K562 (cell line): ENCODE measurements around the gene LDLRAD3. TPM values are rescaled to one million over a fixed set of nuclear protein-coding genes. Genes with fewer than 3 reads are reported as not detected.

Experiments used
- ATAC-seq: fragments of 200-7000 bp; cut with Tn5 transposase; 3 replicates; pipeline ENCODE4 v1.9.1; 2020; ENCODE audit warnings: moderate library complexity
- BruUV-seq: library from RNA; stranded (reverse); fragments of 400-500 nt; replicated peaks from 2 replicates; lab custom pipeline; 2021; lab: Mats Ljungman, UMichigan
- CTCF ChIA-PET: fragments of 300-600 bp; formaldehyde crosslinking; extraction: SDS; loops from one replicate; lab custom pipeline; 2021; ENCODE audit warnings: low intra/inter-chr PET ratio; lab: Yijun Ruan, JAX
- POLR2A ChIA-PET: fragments of 300-600, 350-650 bp; sonication (Branson Sonifier 250); formaldehyde crosslinking; extraction: SDS; loops from one replicate; lab custom pipeline; 2021; ENCODE audit warnings: antibody characterized with exemption, inconsistent platforms; lab: Yijun Ruan, JAX
- DNase-seq, 4 experiments: peaks; one replicate each; pipeline versions ENCODE4 v3.0.0 to v3.0.0-alpha.2; 2011 to 2018; ENCODE audit warnings: low spot score in 3 of 4, mixed read lengths in 3 of 4; ENCODE audit errors: extremely low read depth in 1 of 4
- FAIRE-seq: peaks from 2 replicates; lab custom pipeline; 2011; peaks lifted over from hg19 to GRCh38; lab: Jason Lieb, UNC
- H2AFZ ChIP-seq: 2 replicates; pipeline ENCODE4 v1.6.0; 2011; ENCODE audit warnings: low read depth, low read length, control low read depth, inconsistent platforms
- H3K27ac ChIP-seq: fragments of 200-600 bp; 3 replicates; pipeline ENCODE4 v1.8.0; 2011; ENCODE audit warnings: low read depth, mild to moderate bottlenecking, control low read depth, inconsistent platforms, low read length, moderate library complexity, mixed read lengths; ENCODE audit errors: extremely low read depth
- H3K27me3 ChIP-seq, 2 experiments: fragments of 300-600 bp in 1 of 2; 2 replicates in 1 of 2; 3 replicates in 1 of 2; pipeline versions ENCODE4 v1.6.0 to v1.8.0; 2011; ENCODE audit warnings: inconsistent platforms in 2 of 2, low read length in 2 of 2, mild to moderate bottlenecking in 1 of 2, mixed read lengths in 1 of 2, moderate library complexity in 1 of 2; ENCODE audit not compliant: control insufficient read depth in 2 of 2, insufficient read depth in 2 of 2
- H3K36me3 ChIP-seq: fragments of 300-600 bp; 3 replicates; pipeline ENCODE4 v1.8.0; 2011; ENCODE audit warnings: mild to moderate bottlenecking, low read length, inconsistent platforms; ENCODE audit not compliant: control insufficient read depth, insufficient read depth
- H3K4me1 ChIP-seq, 2 experiments: fragments of 200-600 bp in 1 of 2; replicated peaks in 1 of 2; 2 replicates in 1 of 2; 3 replicates in 1 of 2; pipeline versions ENCODE4 v1.5.1 to v1.8.0; 2011; ENCODE audit warnings: inconsistent platforms in 2 of 2, low read length in 2 of 2, mild to moderate bottlenecking in 1 of 2, mixed read lengths in 1 of 2, moderate library complexity in 1 of 2; ENCODE audit not compliant: control insufficient read depth in 2 of 2, insufficient read depth in 2 of 2
- H3K4me2 ChIP-seq: 2 replicates; pipeline ENCODE4 v1.6.1; 2011; ENCODE audit warnings: low read length, control low read depth, inconsistent platforms, mixed read lengths; ENCODE audit not compliant: insufficient read depth
- H3K4me3 ChIP-seq: fragments of 200-600 bp; sonication (generic), shearing (Covaris generic); 2 replicates; pipeline ENCODE4 v1.5.1; 2016; ENCODE audit warnings: control low read depth, inconsistent platforms
- H3K79me2 ChIP-seq: fragments of 200-600 bp; 3 replicates; pipeline ENCODE4 v1.8.0; 2011; ENCODE audit warnings: low read length, inconsistent platforms; ENCODE audit not compliant: control insufficient read depth, insufficient read depth
- H3K9ac ChIP-seq, 2 experiments: 2 replicates each; pipeline versions ENCODE4 v1.6.0 to v1.6.1; 2011; ENCODE audit warnings: low read depth in 2 of 2, low read length in 2 of 2, control low read depth in 1 of 2, inconsistent platforms in 1 of 2, mild to moderate bottlenecking in 1 of 2, mixed read lengths in 1 of 2; ENCODE audit not compliant: insufficient read depth in 1 of 2
- H3K9me1 ChIP-seq: one replicate; pipeline ENCODE4 v1.6.0; 2011; ENCODE audit warnings: inconsistent platforms, mild to moderate bottlenecking, low read length, moderate library complexity; ENCODE audit not compliant: control insufficient read depth, insufficient read depth
- H3K9me3 ChIP-seq: replicated peaks from 2 replicates; pipeline ENCODE4 v1.5.1; 2011; ENCODE audit warnings: low read depth, low read length, inconsistent platforms; ENCODE audit not compliant: control insufficient read depth, insufficient read depth
- H4K20me1 ChIP-seq: replicated peaks from 2 replicates; pipeline ENCODE4 v1.6.1; 2011; ENCODE audit warnings: low read length, inconsistent platforms, mixed read lengths; ENCODE audit not compliant: control insufficient read depth, insufficient read depth
- BRD9 ChIP-seq: fragments of 450-650 bp; IDR thresholded peaks from 2 replicates; pipeline ENCODE4 v1.6.1; 2018; ENCODE audit warnings: low read depth; ENCODE audit not compliant: partially characterized antibody
- CBFB ChIP-seq: sonication (generic); formaldehyde crosslinking; IDR thresholded peaks from 2 replicates; pipeline ENCODE4 v1.4.0; 2020; ENCODE audit warnings: mild to moderate bottlenecking, missing genetic modification reagents
- HOMEZ ChIP-seq: fragments of 250-450 bp; sonication (Bioruptor Pico); IDR thresholded peaks from 2 replicates; pipeline ENCODE4 v1.4.0; 2020; ENCODE audit warnings: mild to moderate bottlenecking, moderate library complexity
- LARP7 ChIP-seq: fragments of 450-650 bp; IDR thresholded peaks from 2 replicates; pipeline ENCODE4 v1.6.1; 2016
- MEIS2 ChIP-seq: fragments of 450-650 bp; IDR thresholded peaks from 2 replicates; pipeline ENCODE4 v1.6.1; 2014; ENCODE audit warnings: mild to moderate bottlenecking; ENCODE audit not compliant: partially characterized antibody
- PHF21A ChIP-seq: fragments of 450-650 bp; IDR thresholded peaks from 2 replicates; pipeline ENCODE4 v1.6.1; 2017; ENCODE audit warnings: low read depth, borderline replicate concordance
- PML ChIP-seq: IDR thresholded peaks from 2 replicates; pipeline ENCODE4 v1.6.1; 2012; ENCODE audit warnings: low read length, inconsistent platforms
- RNF219 ChIP-seq: fragments of 250-450 bp; sonication (Bioruptor Pico); IDR thresholded peaks from 2 replicates; pipeline ENCODE4 v1.5.0; 2022; ENCODE audit warnings: mild to moderate bottlenecking
- SREBF1 ChIP-seq: fragments of 150-350 bp; IDR thresholded peaks from 2 replicates; pipeline ENCODE4 v1.6.1; 2014; ENCODE audit warnings: antibody characterized with exemption, low read depth, low read length, borderline replicate concordance
- VEZF1 ChIP-seq: fragments of 200-800 bp; sonication (Bioruptor generic); IDR thresholded peaks from 2 replicates; pipeline ENCODE4 v1.6.1; 2017; ENCODE audit warnings: missing genetic modification characterization, missing compliant biosample characterization
- ZNF316 ChIP-seq: fragments of 450-650 bp; IDR thresholded peaks from 2 replicates; pipeline ENCODE4 v1.6.1; 2016
- ZNF324 ChIP-seq: fragments of 250-450 bp; sonication (Bioruptor Pico); IDR thresholded peaks from 2 replicates; pipeline ENCODE4 v1.4.0; 2020; ENCODE audit warnings: mild to moderate bottlenecking
- WGBS: fragments of 100-300 bp; shearing (Covaris generic); methylation state at CpG from one replicate; pipeline ENCODE4 v1.1.6; 2016; ENCODE audit warnings: low coverage, mixed read lengths; ENCODE audit not compliant: insufficient coverage; ENCODE audit errors: missing lambda C conversion rate; 5-methylcytosine and 5-hydroxymethylcytosine counted together
- in situ Hi-C: fragments of 300-500 bp; cut with MboI; formaldehyde crosslinking; loops from 4 replicates; pipeline ENCODE4 v1.15.0; 2018; ENCODE audit warnings: inconsistent platforms, mixed read lengths
- intact Hi-C: fragments of 100-400 bp; cut with micrococcal nuclease; formaldehyde crosslinking; loops from 2 replicates; pipeline ENCODE4 v1.14.2; 2022
- polyA plus RNA-seq, 8 experiments: library from polyadenylated mRNA; depleted of rRNA in 4 of 8; stranded (reverse) in 5 of 8; unstranded in 3 of 8; fragments of >200 nt; fragmentation: Nextera tagmentation in 2 of 8; fragmentation: Illumina TruSeq in 1 of 8; extraction: Ambion mirVana in 2 of 8; extraction: Trizol in 1 of 8; gene quantifications; 2 replicates each; pipeline versions ENCODE4 v1.2.1 to v1.2.3, GENCODE V29; 2011 to 2014; ENCODE audit warnings: inconsistent platforms in 1 of 8, missing spikeins in 1 of 8
- total RNA-seq, 7 experiments: library from RNA; depleted of rRNA in 6 of 7; stranded (reverse); fragments of >200 nt in 6 of 7; fragmentation: Illumina TruSeq in 2 of 7; extraction: Trizol in 2 of 7; gene quantifications; 2 replicates each; pipeline versions ENCODE4 v1.2.1 to v1.2.3, GENCODE V29; 2011 to 2021; ENCODE audit warnings: low replicate concordance in 1 of 7
- TF ChIP-seq, protein P1 (sequence below): fragments of 250-450 bp; sonication (Bioruptor Pico); IDR thresholded peaks from 2 replicates; pipeline ENCODE4 v1.8.0; 2021; ENCODE audit warnings: moderate library complexity, mild to moderate bottlenecking, inconsistent platforms
- TF ChIP-seq, protein P2 (sequence below): fragments of 450-650 bp; IDR thresholded peaks from 2 replicates; pipeline ENCODE4 v1.6.1; 2016; ENCODE audit warnings: missing biosample characterization, missing genetic modification characterization

The LDLRAD3 gene
- total and polyA plus RNA-seq, 9 of the 15 experiments (the other 6 are each of a cell fraction or from before 2014, with no cell fraction given) = 0.73 to 7.2 (median 3.5) TPM

DNA sequence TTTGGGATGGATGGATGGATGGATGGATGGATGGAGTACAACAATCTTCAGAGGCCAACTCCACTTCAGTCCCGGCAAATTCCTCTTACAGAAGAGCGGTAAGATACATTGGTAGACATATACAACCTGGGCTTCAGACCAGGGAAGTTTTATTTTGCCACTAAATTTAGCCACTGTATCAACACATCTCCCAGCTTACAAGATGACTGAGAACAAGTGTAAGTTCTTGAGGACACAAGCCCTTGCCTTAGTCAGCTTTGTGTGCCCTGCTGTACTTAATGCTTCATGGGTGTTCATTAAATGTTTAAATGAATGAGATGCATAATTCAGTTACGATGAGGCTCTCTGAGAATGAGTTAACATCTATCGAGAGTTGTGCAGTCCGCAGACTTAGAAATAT lies 217.7 kb downstream of the LDLRAD3 start:
- POLR2A ChIA-PET = no interaction called here
- no peak for ATAC-seq
- in situ Hi-C loops = no loop called here
- Histone ChIP-seq H3K4me2 (no peak overlapping the region), H4K20me1 (no peaks in the 10 kb centered on the region; the same call in 1 of the 2 replicates), H3K27me3 (peaks cover 5 to 6% of the 10 kb centered on the region in 2 experiments; a peak in 3 of 5 replicates), H2AFZ (no peak overlapping the region), H3K27ac (no peak overlapping the region), H3K36me3 (no peaks in the 10 kb centered on the region), H3K79me2 (no peaks in the 10 kb centered on the region), H3K9me1 (no peaks in the 10 kb centered on the region), H3K9ac (no peak overlapping the region), H3K9me3 (no peaks in the 10 kb centered on the region), H3K4me3 (no peak overlapping the region), H3K4me1 (no peaks in the 10 kb centered on the region; a peak in 1 of 5 replicates)
- CTCF ChIA-PET = no interaction called here
- DNase-seq = no peak
- no TSS peak for BruUV-seq
- WGBS = 47% methylated on average over 5 of the region's 5 CpGs
- intact Hi-C loops = no loop called here
- no peak for FAIRE-seq
- no peak for TF ChIP-seq VEZF1
- TF ChIP-seq, protein P1, sequence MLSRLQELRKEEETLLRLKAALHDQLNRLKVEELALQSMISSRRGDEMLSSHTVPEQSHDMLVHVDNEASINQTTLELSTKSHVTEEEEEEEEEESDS (CRISPR knock-in tag) = no peak
- TF ChIP-seq, protein P2, sequence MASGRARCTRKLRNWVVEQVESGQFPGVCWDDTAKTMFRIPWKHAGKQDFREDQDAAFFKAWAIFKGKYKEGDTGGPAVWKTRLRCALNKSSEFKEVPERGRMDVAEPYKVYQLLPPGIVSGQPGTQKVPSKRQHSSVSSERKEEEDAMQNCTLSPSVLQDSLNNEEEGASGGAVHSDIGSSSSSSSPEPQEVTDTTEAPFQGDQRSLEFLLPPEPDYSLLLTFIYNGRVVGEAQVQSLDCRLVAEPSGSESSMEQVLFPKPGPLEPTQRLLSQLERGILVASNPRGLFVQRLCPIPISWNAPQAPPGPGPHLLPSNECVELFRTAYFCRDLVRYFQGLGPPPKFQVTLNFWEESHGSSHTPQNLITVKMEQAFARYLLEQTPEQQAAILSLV = no peak
- no peak for TF ChIP-seq CBFB (CRISPR knock-in tag)
- no peak for TF ChIP-seq LARP7
- no peak for TF ChIP-seq BRD9
- no peak for TF ChIP-seq MEIS2
- TF ChIP-seq RNF219 = no peak
- no peak for TF ChIP-seq SREBF1
- TF ChIP-seq HOMEZ (CRISPR knock-in tag) = no peak
- TF ChIP-seq PML = no peak
- no peak for TF ChIP-seq PHF21A
- no peak for TF ChIP-seq ZNF324 (CRISPR knock-in tag)
- no peak for TF ChIP-seq ZNF316
